NCI-H82 treated with DMSO at 0.1 percent for 48 hours (cell line): ENCODE measurements around the gene OTUD4.
"Not testable (repeated sequence)": the region's sequence is repeated elsewhere in the genome, so short reads cannot be mapped to it uniquely, and the experiment has no call there.

Experiments
- DNase-seq: peaks from one replicate; lab custom pipeline; 2025; ENCODE audit not compliant: unreplicated experiment; lab: John Stamatoyannopoulos, UW

OTUD4 gene

GRCh38 chr4:145181091-145181501 is 707 bp upstream of the OTUD4 start:
- no peak for DNase-seq

- not testable (repeated sequence) for DNase-seq
Observed at GRCh38 chr4:145179861-145180297, 510 bp downstream of the OTUD4 start.

GRCh38 chr4:145179281-145179860 is 1.0 kb downstream of the OTUD4 start:
- no peak for DNase-seq

- DNase-seq = no peak
Observed at GRCh38 chr4:145178740-145179280, 1.6 kb downstream of the OTUD4 start.

GRCh38 chr4:145177906-145178538 is 2.4 kb downstream of the OTUD4 start:
- DNase-seq = peak; percentile 14

- no peak for DNase-seq
Observed at GRCh38 chr4:145177511-145177905, 2.9 kb downstream of the OTUD4 start.

GRCh38 chr4:145176641-145177432 is 3.6 kb downstream of the OTUD4 start:
- no peak for DNase-seq

GRCh38 chr4:145171911-145172310 is 8.5 kb downstream of the OTUD4 start:
- DNase-seq = no peak

GRCh38 chr4:145170223-145170622 is 10.2 kb downstream of the OTUD4 start:
- no peak for DNase-seq

- DNase-seq = no peak
Observed at GRCh38 chr4:145168581-145169187, 11.7 kb downstream of the OTUD4 start.

- DNase-seq = no peak
Observed at GRCh38 chr4:145167887-145168286, 12.5 kb downstream of the OTUD4 start.

- no peak for DNase-seq
Observed at GRCh38 chr4:145161549-145161948, 18.8 kb downstream of the OTUD4 start.

GRCh38 chr4:145156986-145157385 is 23.4 kb downstream of the OTUD4 start:
- no peak for DNase-seq

- DNase-seq = no peak
Observed at GRCh38 chr4:145155268-145155870, 25.0 kb downstream of the OTUD4 start.

GRCh38 chr4:145154573-145154972 is 25.8 kb downstream of the OTUD4 start:
- no peak for DNase-seq

- no peak for DNase-seq
Observed at GRCh38 chr4:145153904-145154298, 26.5 kb downstream of the OTUD4 start.

- no peak for DNase-seq
Observed at GRCh38 chr4:145153181-145153903, 27.0 kb downstream of the OTUD4 start.

- DNase-seq = no peak
Observed at GRCh38 chr4:145148980-145149379, 31.4 kb downstream of the OTUD4 start.

- DNase-seq = not testable (repeated sequence)
Observed at GRCh38 chr4:145136219-145136618, 44.2 kb downstream of the OTUD4 start.

GRCh38 chr4:145132511-145133098 is 47.8 kb downstream of the OTUD4 start:
- no peak for DNase-seq
